Activated CD4-positive, alpha-beta T cell treated with anti-CD3 and anti-CD28 coated beads, Interleukin-2, amount 10 ng/mL, durations not matched to agents 7 days and 5 days (primary cell): ENCODE results near the gene ADAMTS9. TPM values are rescaled to one million over a fixed set of nuclear protein-coding genes. Genes with fewer than 3 reads are reported as not detected.

Experiments
- CTCF ChIA-PET: fragments of 350-600 bp; sonication (Branson Sonifier 250); formaldehyde crosslinking; loops from one replicate; lab custom pipeline; 2021; ENCODE audit warnings: antibody characterized with exemption; lab: Charles Lee
- POLR2A ChIA-PET: fragments of 350-600 bp; sonication (Branson Sonifier 250); formaldehyde crosslinking; loops from one replicate; lab custom pipeline; 2021; ENCODE audit warnings: antibody characterized with exemption; lab: Charles Lee
- DNase-seq: peaks from one replicate; pipeline ENCODE4 v3.0.0-alpha.2; 2020
- H3K27ac Mint-ChIP-seq: one replicate; pipeline ENCODE4 v1.8.0; 2021; ENCODE audit warnings: mild to moderate bottlenecking, moderate library complexity, mixed read lengths
- H3K27me3 Mint-ChIP-seq: one replicate; pipeline ENCODE4 v1.8.0; 2021; ENCODE audit warnings: mixed read lengths
- H3K36me3 Mint-ChIP-seq: one replicate; pipeline ENCODE4 v1.8.0; 2021; ENCODE audit warnings: low read depth, mixed read lengths
- H3K4me1 Mint-ChIP-seq: one replicate; pipeline ENCODE4 v1.8.0; 2021; ENCODE audit warnings: mixed read lengths
- H3K4me3 Mint-ChIP-seq: one replicate; pipeline ENCODE4 v1.8.0; 2021; ENCODE audit warnings: mild to moderate bottlenecking, moderate library complexity, mixed read lengths
- H3K9me3 Mint-ChIP-seq: one replicate; pipeline ENCODE4 v1.8.0; 2021; ENCODE audit warnings: mixed read lengths
- total RNA-seq, 2 experiments: library from RNA; stranded (reverse); gene quantifications; one replicate each; pipeline ENCODE4 v1.2.3, GENCODE V29; 2021

Gene ADAMTS9
- total RNA-seq, 2 experiments from 2014 or later, result not detected

DNA sequence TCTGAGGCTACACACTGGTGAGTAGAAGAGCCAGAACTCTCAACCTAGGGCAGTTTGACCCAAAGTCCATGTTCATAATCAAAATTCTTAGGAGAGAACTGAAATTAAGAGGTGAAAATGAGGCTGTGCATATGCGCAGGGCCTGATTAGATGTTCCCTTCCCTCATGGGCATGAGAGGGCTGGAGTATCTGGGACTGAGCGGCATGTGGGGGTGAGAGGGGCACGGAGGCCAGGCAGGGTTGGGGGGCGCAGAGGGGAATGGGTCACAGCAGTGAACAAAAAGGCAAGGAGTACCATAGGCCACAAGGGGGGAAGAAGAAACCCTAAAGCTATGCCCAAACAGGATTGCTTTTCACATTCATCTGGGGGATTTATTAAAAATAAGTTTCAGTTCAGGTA, 31.3 kb downstream of the ADAMTS9 start:
- Mint-ChIP-seq H3K4me3 (no peak overlapping the region), H3K9me3 (no peaks in the 10 kb centered on the region), H3K36me3 (no peaks in the 10 kb centered on the region), H3K4me1 (no peaks in the 10 kb centered on the region), H3K27ac (no peak overlapping the region), H3K27me3 (no peaks in the 10 kb centered on the region)
- ChIA-PET CTCF (no interaction called here), POLR2A (no interaction called here)
- no peak for DNase-seq

DNA sequence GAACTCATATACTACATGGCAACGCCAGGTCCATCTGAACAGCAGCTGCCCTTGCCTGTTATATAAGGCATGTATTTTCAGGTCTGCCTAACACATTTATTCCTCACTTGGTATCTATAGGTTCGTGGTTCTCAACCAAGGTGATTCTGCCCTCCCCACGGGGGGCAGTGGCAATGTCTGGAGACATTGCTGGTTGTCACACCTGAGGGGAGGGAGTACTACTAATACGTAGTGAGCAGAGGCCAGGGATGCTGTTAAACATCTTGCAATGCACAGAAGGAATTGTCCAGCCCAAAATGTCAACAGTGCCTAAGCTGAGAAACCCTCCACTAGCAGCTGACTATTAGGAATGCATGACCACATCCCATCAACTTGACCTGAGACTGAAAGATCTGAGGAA, 32.6 kb downstream of the ADAMTS9 start:
- Mint-ChIP-seq H3K36me3 (no peaks in the 10 kb centered on the region), H3K27ac (no peak overlapping the region), H3K9me3 (no peaks in the 10 kb centered on the region), H3K4me3 (no peak overlapping the region), H3K27me3 (no peaks in the 10 kb centered on the region), H3K4me1 (no peaks in the 10 kb centered on the region)
- POLR2A ChIA-PET, result no interaction called here
- no peak for DNase-seq
- CTCF ChIA-PET, result no interaction called here

GRCh38 chr3:64654013-64654412, 33.8 kb downstream of the ADAMTS9 start:
- no peak overlapping the region for H3K27ac Mint-ChIP-seq
- no peaks in the 10 kb centered on the region for H3K9me3 Mint-ChIP-seq
- H3K36me3 Mint-ChIP-seq, result no peaks in the 10 kb centered on the region
- no peaks in the 10 kb centered on the region for H3K4me1 Mint-ChIP-seq
- no peak overlapping the region for H3K4me3 Mint-ChIP-seq
- ChIA-PET POLR2A (no interaction called here), CTCF (no interaction called here)
- no peak for DNase-seq
- no peaks in the 10 kb centered on the region for H3K27me3 Mint-ChIP-seq

DNA sequence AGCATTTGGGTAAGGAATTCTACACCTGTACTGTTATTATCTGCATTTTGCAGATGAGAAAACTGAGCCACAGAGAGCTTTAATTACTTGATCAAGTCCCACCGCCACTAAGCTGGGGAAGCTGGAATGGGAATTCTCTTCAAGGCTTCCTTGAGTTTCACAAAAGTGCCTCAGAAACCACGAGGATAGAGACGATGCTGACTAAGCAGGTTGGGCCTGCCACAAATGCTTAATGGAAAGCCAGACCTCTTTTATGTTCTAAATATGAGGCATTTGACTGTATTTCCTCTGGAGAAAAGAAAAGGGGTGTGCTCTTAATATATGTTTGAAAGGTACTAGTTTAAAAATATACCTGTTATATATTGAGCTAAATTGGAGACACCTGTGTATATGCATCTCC, 34.7 kb downstream of the ADAMTS9 start:
- Mint-ChIP-seq H3K9me3 (no peaks in the 10 kb centered on the region), H3K4me3 (no peak overlapping the region), H3K27me3 (no peaks in the 10 kb centered on the region), H3K27ac (no peak overlapping the region), H3K36me3 (no peaks in the 10 kb centered on the region), H3K4me1 (no peaks in the 10 kb centered on the region)
- CTCF ChIA-PET, result no interaction called here
- DNase-seq, result no peak
- POLR2A ChIA-PET, result no interaction called here

DNA sequence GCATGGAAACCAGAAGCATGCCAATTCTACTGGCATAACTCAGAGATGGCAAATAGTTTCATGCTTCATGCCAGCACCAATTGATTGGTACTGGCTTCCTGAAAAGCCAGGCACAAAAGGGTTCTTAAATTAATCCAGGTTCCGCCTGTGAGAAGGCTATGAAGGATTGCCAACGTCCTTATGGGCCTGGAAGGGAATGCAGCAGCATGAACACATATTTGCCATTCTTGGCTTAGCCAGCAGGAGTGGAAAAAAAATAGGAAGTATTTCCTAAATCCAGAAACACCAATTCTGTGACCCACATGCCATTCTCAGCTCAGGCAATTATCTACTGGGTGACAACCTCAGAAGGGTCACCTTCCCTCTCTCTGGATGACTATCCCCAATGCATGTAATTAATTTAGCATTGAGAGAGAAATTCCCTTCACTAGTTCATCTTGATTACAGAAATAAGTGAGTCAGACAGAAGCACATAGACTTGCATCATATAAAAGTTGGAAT, 36.0 kb downstream of the ADAMTS9 start:
- POLR2A ChIA-PET, result no interaction called here

DNA sequence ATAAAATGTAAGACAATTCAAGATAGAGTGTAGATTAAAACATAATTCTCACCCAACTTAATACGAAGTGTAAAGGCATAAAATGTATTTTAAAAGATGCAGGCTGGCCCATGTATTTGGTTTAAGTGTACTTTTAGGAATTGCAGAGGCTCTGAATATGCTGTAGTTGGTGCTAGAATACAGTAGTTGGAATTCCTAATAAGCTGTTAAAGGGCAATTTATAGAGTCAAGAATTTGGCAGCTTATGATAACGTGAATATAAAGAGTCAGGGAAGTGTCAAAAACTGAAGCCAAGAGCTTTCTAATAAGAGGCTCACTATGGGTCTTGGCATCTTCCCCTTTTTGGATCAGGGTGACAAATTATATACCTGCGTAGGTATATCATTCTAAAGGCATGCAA, 36.5 kb downstream of the ADAMTS9 start:
- POLR2A ChIA-PET, result no interaction called here
- Mint-ChIP-seq H3K36me3 (no peaks in the 10 kb centered on the region), H3K27ac (no peak overlapping the region), H3K27me3 (no peaks in the 10 kb centered on the region), H3K9me3 (no peaks in the 10 kb centered on the region), H3K4me3 (no peak overlapping the region), H3K4me1 (no peaks in the 10 kb centered on the region)
- CTCF ChIA-PET, result no interaction called here
- DNase-seq, result no peak

More for the DNA sequence above, 36.0 kb downstream of the ADAMTS9 start:
- Mint-ChIP-seq H3K4me3 (no peak overlapping the region), H3K4me1 (no peaks in the 10 kb centered on the region), H3K27ac (no peak overlapping the region), H3K36me3 (no peaks in the 10 kb centered on the region), H3K27me3 (no peaks in the 10 kb centered on the region), H3K9me3 (no peaks in the 10 kb centered on the region)
- DNase-seq, result no peak
- CTCF ChIA-PET, result no interaction called here

GRCh38 chr3:64650715-64651114, 37.1 kb downstream of the ADAMTS9 start:
- Mint-ChIP-seq H3K9me3 (no peaks in the 10 kb centered on the region), H3K4me1 (no peaks in the 10 kb centered on the region), H3K4me3 (no peak overlapping the region), H3K27ac (no peak overlapping the region), H3K27me3 (no peaks in the 10 kb centered on the region), H3K36me3 (no peaks in the 10 kb centered on the region)
- ChIA-PET CTCF (no interaction called here), POLR2A (no interaction called here)
- no peak for DNase-seq

GRCh38 chr3:64650096-64650622, 37.6 kb downstream of the ADAMTS9 start:
- Mint-ChIP-seq H3K4me3 (no peak overlapping the region), H3K9me3 (no peaks in the 10 kb centered on the region), H3K36me3 (no peaks in the 10 kb centered on the region), H3K4me1 (no peaks in the 10 kb centered on the region), H3K27ac (no peak overlapping the region), H3K27me3 (no peaks in the 10 kb centered on the region)
- no peak for DNase-seq
- ChIA-PET POLR2A (no interaction called here), CTCF (no interaction called here)

- POLR2A ChIA-PET, result no interaction called here
- H3K36me3 Mint-ChIP-seq, result no peaks in the 10 kb centered on the region
- no peak for DNase-seq
- no peaks in the 10 kb centered on the region for H3K27me3 Mint-ChIP-seq
- no peak overlapping the region for H3K27ac Mint-ChIP-seq
- no peaks in the 10 kb centered on the region for H3K4me1 Mint-ChIP-seq
- CTCF ChIA-PET, result no interaction called here
- H3K4me3 Mint-ChIP-seq, result no peak overlapping the region
- H3K9me3 Mint-ChIP-seq, result no peaks in the 10 kb centered on the region
Measured at GRCh38 chr3:64648927-64649906, 38.6 kb downstream of the ADAMTS9 start.

- no peaks in the 10 kb centered on the region for H3K4me1 Mint-ChIP-seq
- H3K27me3 Mint-ChIP-seq, result no peaks in the 10 kb centered on the region
- ChIA-PET CTCF (no interaction called here), POLR2A (no interaction called here)
- H3K36me3 Mint-ChIP-seq, result no peaks in the 10 kb centered on the region
- no peak overlapping the region for H3K27ac Mint-ChIP-seq
- no peaks in the 10 kb centered on the region for H3K9me3 Mint-ChIP-seq
- no peak overlapping the region for H3K4me3 Mint-ChIP-seq
- DNase-seq, result no peak
Measured at GRCh38 chr3:64647825-64648224, 40.0 kb downstream of the ADAMTS9 start.

GRCh38 chr3:64645243-64645642, 42.6 kb downstream of the ADAMTS9 start:
- Mint-ChIP-seq H3K4me1 (no peaks in the 10 kb centered on the region), H3K9me3 (no peaks in the 10 kb centered on the region), H3K27ac (no peak overlapping the region), H3K27me3 (no peaks in the 10 kb centered on the region), H3K36me3 (no peaks in the 10 kb centered on the region), H3K4me3 (no peak overlapping the region)
- ChIA-PET CTCF (no interaction called here), POLR2A (no interaction called here)
- no peak for DNase-seq

DNA sequence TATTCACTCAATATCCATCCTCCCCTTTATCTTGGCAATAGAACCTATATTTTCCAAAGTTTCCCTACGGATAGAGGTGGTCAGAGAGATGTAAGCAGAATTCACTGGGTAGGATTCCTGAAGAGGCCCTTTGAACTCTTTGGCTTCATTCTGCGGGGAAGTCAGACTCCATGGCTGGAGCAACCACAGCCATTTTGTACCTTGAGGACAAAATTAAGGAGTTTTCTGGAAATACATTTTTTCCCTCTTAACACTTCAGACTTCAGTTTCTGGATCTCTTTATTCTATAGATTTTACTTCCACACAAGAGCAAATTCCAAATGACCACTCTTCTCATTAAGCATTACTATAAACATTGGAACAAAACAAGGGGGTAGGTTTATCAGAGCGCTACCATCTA, 43.3 kb downstream of the ADAMTS9 start:
- no peaks in the 10 kb centered on the region for H3K36me3 Mint-ChIP-seq
- no peaks in the 10 kb centered on the region for H3K9me3 Mint-ChIP-seq
- DNase-seq, result no peak
- no peaks in the 10 kb centered on the region for H3K27me3 Mint-ChIP-seq
- ChIA-PET POLR2A (no interaction called here), CTCF (no interaction called here)
- H3K4me3 Mint-ChIP-seq, result no peak overlapping the region
- no peak overlapping the region for H3K27ac Mint-ChIP-seq
- no peaks in the 10 kb centered on the region for H3K4me1 Mint-ChIP-seq

DNA sequence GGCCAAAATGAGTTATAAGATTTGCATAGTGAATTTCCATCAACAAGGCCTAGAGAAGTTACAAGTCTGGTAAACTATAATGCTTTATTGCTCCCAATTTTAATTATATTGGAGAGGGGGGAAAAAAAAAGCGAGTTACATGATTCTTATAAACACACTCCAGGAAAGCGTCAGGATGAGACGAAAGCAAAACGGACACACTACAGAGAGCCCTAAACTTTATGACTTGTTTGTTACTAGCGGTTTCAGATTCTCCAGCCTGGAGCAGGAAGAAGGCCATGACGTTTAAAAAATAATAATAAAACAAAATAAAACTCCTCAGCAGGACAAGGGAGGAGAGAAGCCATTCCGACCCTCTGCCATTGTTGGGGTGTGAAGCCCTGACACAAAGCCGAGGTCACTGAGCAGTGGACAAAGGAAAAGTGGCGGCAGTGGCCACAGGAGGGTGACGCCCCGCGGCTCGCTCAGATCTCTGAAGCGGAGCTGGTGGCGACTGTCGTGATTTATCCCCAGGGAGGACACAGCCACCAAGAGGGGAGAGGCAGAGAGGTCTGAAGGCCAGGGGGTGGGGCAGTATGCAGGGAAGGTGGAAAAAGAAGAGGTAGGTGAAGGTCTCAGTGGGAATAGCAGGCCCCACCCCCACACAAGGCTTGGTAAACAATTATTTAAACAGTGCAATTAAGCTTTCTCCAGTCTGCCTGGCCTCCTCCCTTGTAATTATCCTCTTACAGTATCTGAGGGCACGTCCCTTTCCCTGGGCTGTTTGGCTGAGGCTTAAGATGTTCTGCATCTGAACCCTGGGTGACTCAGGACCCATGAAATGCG, 45.3 kb downstream of the ADAMTS9 start:
- no peak overlapping the region for H3K4me3 Mint-ChIP-seq
- no peak for DNase-seq
- no peaks in the 10 kb centered on the region for H3K36me3 Mint-ChIP-seq
- ChIA-PET POLR2A (no interaction called here), CTCF (no interaction called here)
- H3K9me3 Mint-ChIP-seq, result no peaks in the 10 kb centered on the region
- H3K27ac Mint-ChIP-seq, result no peak overlapping the region
- H3K4me1 Mint-ChIP-seq, result no peaks in the 10 kb centered on the region
- H3K27me3 Mint-ChIP-seq, result no peaks in the 10 kb centered on the region
